ENCODE measurements around the gene SND1. TPM values are rescaled to one million over a fixed set of nuclear protein-coding genes. Genes with fewer than 3 reads are reported as not detected.

Gene SND1
- total and polyA plus RNA-seq, 2 donors (not counting 3 experiments of a cell fraction or from before 2014, with no cell fraction given), result 116 to 249 TPM

- no peak overlapping the region for H3K4me2 ChIP-seq (ENCODE audit: insufficient read depth, low read length)
- intact Hi-C loops (cut with micrococcal nuclease), result no loop called here
Observed at GRCh38 chr7:127713006-127713405, 61.0 kb downstream of the SND1 start.

More at GRCh38 chr7:127713006-127713405, 61.0 kb downstream of the SND1 start:
- no peak overlapping the region for H3K27ac ChIP-seq (ENCODE audit: insufficient read depth, low read depth, low read length)
- H3K4me3 ChIP-seq (replicated peaks in 1 of 3; ENCODE audit: insufficient read depth in 1 of 3, low read depth in 1 of 3, low read length in 3 of 3), result no peak overlapping the region
- POLR2A ChIA-PET, result no interaction called here
- H3K4me1 ChIP-seq (ENCODE audit: control insufficient read depth, extremely low read depth, insufficient read depth, low read length), result peaks cover 5% of the 10 kb centered on the region
- H3K36me3 ChIP-seq (ENCODE audit: control insufficient read depth in 2 of 2, extremely low read depth in 1 of 2, insufficient read depth in 2 of 2, low read length in 2 of 2), result peaks cover 5 to 13% of the 10 kb centered on the region in 2 experiments
- no TSS peak for BruUV-seq (replicated peaks)
- H3K27me3 ChIP-seq (ENCODE audit: control insufficient read depth in 2 of 2, insufficient read depth in 2 of 2, low read length in 2 of 2), result no peaks in the 10 kb centered on the region
- H3K9ac ChIP-seq (replicated peaks; ENCODE audit: extremely low read depth, insufficient read depth, low read length), result no peak overlapping the region
- H3K9me3 ChIP-seq (replicated peaks; ENCODE audit: control insufficient read depth, insufficient read depth, low read length), result peaks cover 3% of the 10 kb centered on the region
- no peak overlapping the region for H2AFZ ChIP-seq (ENCODE audit: low read depth, low read length)
- peaks cover 7% of the 10 kb centered on the region for H4K20me1 ChIP-seq (replicated peaks; ENCODE audit: control insufficient read depth, extremely low read depth, insufficient read depth, low read length)
- CTCF ChIA-PET, result interaction anchor here (1.7 kb wide), 1 partner anchor 496 kb away, joined by 8 read pairs; no protein-coding TSS in a partner anchor
- H3K79me2 ChIP-seq (ENCODE audit: control insufficient read depth, insufficient read depth, low read length), result peaks cover 54% of the 10 kb centered on the region
- TF ChIP-seq FOS (IDR thresholded peaks at IDR 0.05; ENCODE audit: borderline replicate concordance, insufficient read depth, low read length) (no peak), POLR2AphosphoS5 (IDR thresholded peaks at IDR 0.05; ENCODE audit: insufficient read depth, low read depth, low read length) (no peak), MYC (IDR thresholded peaks at IDR 0.05; ENCODE audit: low read depth, low read length) (no peak), EZH2 (IDR thresholded peaks at IDR 0.05; ENCODE audit: borderline replicate concordance, low read depth, low read length, severe bottlenecking) (no peak), POLR2A (IDR thresholded peaks at IDR 0.05; ENCODE audit: low read depth, low read length) (no peak), CTCF (IDR thresholded peaks at IDR 0.05; ENCODE audit: extremely low read depth in 1 of 2, insufficient read depth in 1 of 2, low read depth in 1 of 2, low read length in 2 of 2) (no peak), GATA2 (IDR thresholded peaks at IDR 0.05; ENCODE audit: insufficient read depth, insufficient read length, low read depth, low read length) (no peak), JUN (IDR thresholded peaks at IDR 0.05; ENCODE audit: borderline replicate concordance, insufficient read depth, insufficient read length, low read depth) (no peak), MAX (IDR thresholded peaks at IDR 0.05; ENCODE audit: insufficient read depth, insufficient read length) (no peak)
- no peaks in the 10 kb centered on the region for H3K9me1 ChIP-seq (replicated peaks; ENCODE audit: control insufficient read depth, extremely low read depth, insufficient read depth, low read length)
- no peak for FAIRE-seq
- dilution Hi-C loops (cut with MboI; ENCODE audit: extremely low pct_ligation_motif_present, low sequenced_read_pairs), result loop anchor here (25.0 kb wide), 1 partner anchor 499 kb away; no protein-coding TSS in a partner anchor
- DNase-seq (ENCODE audit: low read depth, low spot score), result no peak

All from endothelial cell of umbilical vein (primary cell).